ENCODE measurements around the gene TKT.

The TKT gene

GRCh38 chr3:53185761-53186465 lies 69.9 kb downstream of the TKT start:
- no peak overlapping the region for H3K4me3 ChIP-seq (ENCODE audit: low read depth, low read length)
- DNase-seq (ENCODE audit: low read depth), result no peak
- TF ChIP-seq CTCF (conservative IDR thresholded peaks at IDR 0.05; ENCODE audit: low read depth, low read length), result no peak

DNA sequence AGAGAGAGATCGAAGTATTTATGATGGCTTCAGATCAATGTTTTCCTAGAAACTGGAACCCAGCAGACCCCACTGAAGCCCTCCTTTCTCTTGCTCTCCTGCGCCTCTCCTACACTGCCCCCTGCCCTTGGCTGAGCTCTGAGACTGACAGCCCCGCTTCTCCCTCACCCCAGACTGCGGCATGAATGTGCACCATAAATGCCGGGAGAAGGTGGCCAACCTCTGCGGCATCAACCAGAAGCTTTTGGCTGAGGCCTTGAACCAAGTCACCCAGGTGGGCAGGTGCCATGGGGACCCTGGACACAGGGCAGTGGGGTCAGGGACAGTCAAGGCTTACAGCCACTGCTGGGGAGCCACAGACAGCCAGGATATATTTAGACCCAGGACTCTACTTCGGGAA lies 71.1 kb downstream of the TKT start:
- no peak overlapping the region for H3K4me3 ChIP-seq (ENCODE audit: low read depth, low read length)
- no peak for TF ChIP-seq CTCF (conservative IDR thresholded peaks at IDR 0.05; ENCODE audit: low read depth, low read length)
- no peak for DNase-seq (ENCODE audit: low read depth)

- no peak for DNase-seq (ENCODE audit: low read depth)
- TF ChIP-seq CTCF (conservative IDR thresholded peaks at IDR 0.05; ENCODE audit: low read depth, low read length), result no peak
- no peak overlapping the region for H3K4me3 ChIP-seq (ENCODE audit: low read depth, low read length)
Measured at GRCh38 chr3:53183514-53183913, 72.3 kb downstream of the TKT start.

GRCh38 chr3:53182764-53183355 lies 73.0 kb downstream of the TKT start:
- no peak for TF ChIP-seq CTCF (conservative IDR thresholded peaks at IDR 0.05; ENCODE audit: low read depth, low read length)
- DNase-seq (ENCODE audit: low read depth), result no peak
- no peak overlapping the region for H3K4me3 ChIP-seq (ENCODE audit: low read depth, low read length)

DNA sequence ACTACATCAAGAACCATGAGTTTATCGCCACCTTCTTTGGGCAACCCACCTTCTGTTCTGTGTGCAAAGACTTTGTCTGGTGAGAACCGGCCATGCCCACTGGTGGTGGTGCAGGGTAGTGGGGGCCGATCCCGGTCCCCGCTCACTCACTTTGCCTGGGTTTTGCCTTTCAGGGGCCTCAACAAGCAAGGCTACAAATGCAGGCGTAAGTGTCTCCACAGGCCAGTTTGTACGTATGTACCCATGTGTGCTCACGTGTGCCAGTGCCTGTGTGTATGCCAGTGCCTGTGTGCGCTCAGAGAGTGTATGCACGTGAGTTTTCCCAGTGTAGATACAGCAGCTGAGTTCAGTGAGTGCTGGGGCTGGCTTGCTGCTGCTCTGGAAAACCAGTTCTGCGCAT lies 74.3 kb downstream of the TKT start:
- no peak for DNase-seq (ENCODE audit: low read depth)
- H3K4me3 ChIP-seq (ENCODE audit: low read depth, low read length), result no peak overlapping the region
- no peak for TF ChIP-seq CTCF (conservative IDR thresholded peaks at IDR 0.05; ENCODE audit: low read depth, low read length)

- TF ChIP-seq CTCF (conservative IDR thresholded peaks at IDR 0.05; ENCODE audit: low read depth, low read length), result no peak
- no peak for DNase-seq (ENCODE audit: low read depth)
- no peak overlapping the region for H3K4me3 ChIP-seq (ENCODE audit: low read depth, low read length)
Measured at GRCh38 chr3:53181024-53181371, 74.8 kb downstream of the TKT start.

All from choroid plexus epithelial cell (primary cell).